Measurements from ENCODE around the gene DNMT3B. TPM values are rescaled to one million over a fixed set of nuclear protein-coding genes. Genes with fewer than 3 reads are reported as not detected.
A peak's percentile ranks its signal among the peaks of the same experiment; 100 is the strongest.

Gene DNMT3B
- total RNA-seq, 1 donor from 2014 or later: 3.4 TPM

DNA sequence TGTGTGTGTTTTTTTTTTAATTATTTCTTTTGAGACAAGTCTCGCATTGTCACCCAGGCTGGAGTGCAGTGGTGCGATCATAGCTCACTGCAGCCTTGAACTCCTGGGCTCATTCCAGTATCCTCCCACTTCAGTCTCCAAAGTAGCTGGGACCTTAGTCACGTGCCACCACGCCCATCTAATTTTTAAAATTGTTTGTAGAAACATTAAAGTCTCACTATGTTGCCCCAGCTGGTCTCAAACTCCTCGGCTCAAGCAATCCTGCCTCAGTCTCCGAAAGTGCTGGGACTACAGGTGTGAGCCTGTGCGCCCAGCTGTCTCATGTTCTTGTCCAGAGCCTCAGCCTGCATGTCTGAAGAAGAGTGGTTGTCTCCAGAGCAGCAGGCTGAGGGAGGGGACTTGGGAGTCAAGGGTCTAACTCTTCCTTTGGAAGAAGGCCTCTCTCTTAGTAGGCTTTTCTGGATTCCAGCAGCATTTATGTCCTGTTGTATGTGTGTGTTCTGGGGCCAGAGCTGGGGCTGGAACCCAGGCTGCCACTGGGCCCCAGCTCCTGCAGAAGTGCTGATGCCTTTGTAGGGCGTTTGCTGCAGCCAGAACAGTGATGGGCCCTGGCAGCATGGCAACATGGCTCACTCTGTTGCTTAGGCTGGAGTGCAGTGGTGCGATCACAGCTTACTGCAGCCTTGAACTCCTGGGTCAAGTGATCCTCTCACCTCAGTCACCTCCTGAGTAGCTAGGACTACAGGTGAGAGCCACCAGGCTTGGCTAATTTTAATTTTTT lies 5.4 kb downstream of the DNMT3B start:
- intact Hi-C loops (cut with micrococcal nuclease): no loop called here
- Mint-ChIP-seq H3K27ac (no peak overlapping the region), H3K27me3 (ENCODE audit: low read depth) (peaks cover 8% of the 10 kb centered on the region), H3K36me3 (ENCODE audit: low read depth) (no peaks in the 10 kb centered on the region), H3K4me1 (ENCODE audit: low read depth) (peaks cover 13% of the 10 kb centered on the region), H3K9me3 (no peaks in the 10 kb centered on the region), H3K4me3 (ENCODE audit: low read depth) (no peak overlapping the region)
- no peak for DNase-seq (ENCODE audit: low spot score)

DNA sequence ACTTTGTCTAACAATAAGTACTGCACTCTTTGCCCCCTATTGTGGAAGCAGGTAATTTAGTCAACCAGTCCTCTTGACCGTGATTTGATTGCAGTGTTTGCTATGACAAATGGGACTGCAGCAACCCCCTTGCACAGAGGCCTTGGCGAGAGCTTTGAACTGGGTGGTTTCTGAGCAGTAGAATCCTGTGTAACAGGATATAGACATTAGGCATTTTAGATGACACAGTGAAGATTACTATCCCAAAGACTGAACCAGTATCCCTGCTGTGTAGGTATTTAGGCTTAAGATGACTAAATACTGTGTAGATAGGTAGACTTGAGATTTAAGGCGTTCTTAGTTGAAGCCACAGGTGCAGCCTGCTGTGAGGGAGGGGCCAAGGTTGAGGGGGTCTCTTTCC lies 9.9 kb downstream of the DNMT3B start:
- Mint-ChIP-seq H3K27ac (no peak overlapping the region), H3K4me3 (ENCODE audit: low read depth) (no peak overlapping the region), H3K27me3 (ENCODE audit: low read depth) (no peaks in the 10 kb centered on the region), H3K36me3 (ENCODE audit: low read depth) (no peaks in the 10 kb centered on the region), H3K4me1 (ENCODE audit: low read depth) (peaks cover 26% of the 10 kb centered on the region), H3K9me3 (no peaks in the 10 kb centered on the region)
- DNase-seq (ENCODE audit: low spot score): no peak
- intact Hi-C loops (cut with micrococcal nuclease): no loop called here

DNA sequence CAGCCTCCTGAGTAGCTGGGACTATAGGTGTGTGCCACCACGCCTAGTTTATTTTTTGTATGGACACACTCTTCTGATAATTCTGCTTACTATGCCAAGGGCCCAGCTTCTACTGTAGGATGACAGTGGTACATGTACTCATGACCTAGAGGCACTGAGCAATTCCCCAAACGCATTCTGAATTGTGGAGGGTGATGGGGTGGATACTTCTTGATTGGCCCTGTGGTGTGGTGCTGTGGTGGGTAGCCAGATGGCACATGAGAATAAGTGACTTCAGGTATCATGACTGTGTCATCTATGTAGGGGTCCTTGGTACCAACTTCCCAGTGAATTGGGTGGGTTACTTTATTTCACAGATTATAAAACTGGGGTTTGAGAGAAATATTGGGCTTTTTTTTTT lies 11.0 kb downstream of the DNMT3B start:
- intact Hi-C loops (cut with micrococcal nuclease): no loop called here
- Mint-ChIP-seq H3K4me1 (ENCODE audit: low read depth) (peaks cover 30% of the 10 kb centered on the region), H3K36me3 (ENCODE audit: low read depth) (no peaks in the 10 kb centered on the region), H3K27me3 (ENCODE audit: low read depth) (no peaks in the 10 kb centered on the region), H3K9me3 (no peaks in the 10 kb centered on the region), H3K4me3 (ENCODE audit: low read depth) (no peak overlapping the region), H3K27ac (no peak overlapping the region)
- DNase-seq (ENCODE audit: low spot score): no peak

DNA sequence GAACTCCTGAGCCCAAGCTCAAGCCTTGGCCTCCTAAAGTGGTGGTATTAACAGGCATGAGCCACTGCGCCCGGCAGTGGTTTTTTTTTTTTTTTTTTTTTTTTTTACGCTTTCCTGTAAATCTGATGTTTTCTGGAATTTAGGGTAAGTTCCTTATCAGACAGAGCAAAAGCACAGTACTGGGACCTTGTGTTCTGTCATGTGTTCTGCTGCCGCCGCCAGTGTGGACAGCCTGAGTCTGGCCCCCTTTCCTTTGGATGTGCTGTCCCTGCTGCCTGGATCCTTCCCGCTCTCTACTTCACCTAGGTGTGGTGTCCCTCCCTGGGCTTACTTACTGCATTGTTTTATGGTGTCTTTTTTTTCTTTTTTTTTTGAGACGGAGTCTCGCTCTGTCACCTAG lies 11.7 kb downstream of the DNMT3B start:
- Mint-ChIP-seq H3K4me1 (ENCODE audit: low read depth) (peaks cover 30% of the 10 kb centered on the region), H3K4me3 (ENCODE audit: low read depth) (no peak overlapping the region), H3K36me3 (ENCODE audit: low read depth) (no peaks in the 10 kb centered on the region), H3K27ac (no peak overlapping the region), H3K9me3 (no peaks in the 10 kb centered on the region), H3K27me3 (ENCODE audit: low read depth) (no peaks in the 10 kb centered on the region)
- DNase-seq (ENCODE audit: low spot score): no peak
- intact Hi-C loops (cut with micrococcal nuclease): no loop called here

DNA sequence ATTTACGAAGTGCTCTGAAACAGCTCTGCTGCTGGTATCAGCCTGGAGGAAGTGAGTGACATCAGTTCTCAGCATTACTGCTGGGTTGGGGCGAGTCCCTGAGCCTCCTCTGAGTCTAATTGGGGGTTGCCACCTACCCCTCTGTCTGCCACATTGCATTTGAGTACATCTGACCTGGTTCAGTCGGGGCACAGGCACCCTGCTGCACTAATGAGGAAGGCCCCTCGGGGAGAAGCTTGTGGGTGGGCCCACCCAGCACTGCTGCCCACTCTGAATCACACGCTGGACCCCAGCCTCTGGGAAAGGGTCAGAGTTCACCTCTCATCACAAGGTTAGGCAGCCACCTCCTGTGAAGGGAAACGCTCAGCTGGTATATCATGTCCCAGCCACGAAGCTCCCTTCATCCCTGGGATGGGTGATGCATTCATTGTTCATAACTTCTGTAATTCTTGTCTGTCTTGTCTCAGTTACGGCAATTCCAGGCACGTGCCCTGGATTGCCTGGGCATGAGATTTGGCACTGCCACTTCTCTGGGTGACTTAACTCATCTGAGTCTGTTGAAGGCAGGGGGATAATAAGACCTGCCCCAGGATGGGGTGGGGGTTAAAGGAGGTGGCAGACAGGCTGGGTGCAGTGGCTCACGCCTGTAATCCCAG lies 13.3 kb downstream of the DNMT3B start:
- Mint-ChIP-seq H3K27ac (peak overlapping the region; percentile 40), H3K9me3 (no peaks in the 10 kb centered on the region), H3K4me1 (ENCODE audit: low read depth) (peaks cover 30% of the 10 kb centered on the region), H3K36me3 (ENCODE audit: low read depth) (no peaks in the 10 kb centered on the region), H3K27me3 (ENCODE audit: low read depth) (no peaks in the 10 kb centered on the region), H3K4me3 (ENCODE audit: low read depth) (no peak overlapping the region)
- no peak for DNase-seq (ENCODE audit: low spot score)
- intact Hi-C loops (cut with micrococcal nuclease): loop anchor here (5.0 kb wide), 1 partner anchor 33 kb away; the partner anchor contains the start of gene COMMD7

DNA sequence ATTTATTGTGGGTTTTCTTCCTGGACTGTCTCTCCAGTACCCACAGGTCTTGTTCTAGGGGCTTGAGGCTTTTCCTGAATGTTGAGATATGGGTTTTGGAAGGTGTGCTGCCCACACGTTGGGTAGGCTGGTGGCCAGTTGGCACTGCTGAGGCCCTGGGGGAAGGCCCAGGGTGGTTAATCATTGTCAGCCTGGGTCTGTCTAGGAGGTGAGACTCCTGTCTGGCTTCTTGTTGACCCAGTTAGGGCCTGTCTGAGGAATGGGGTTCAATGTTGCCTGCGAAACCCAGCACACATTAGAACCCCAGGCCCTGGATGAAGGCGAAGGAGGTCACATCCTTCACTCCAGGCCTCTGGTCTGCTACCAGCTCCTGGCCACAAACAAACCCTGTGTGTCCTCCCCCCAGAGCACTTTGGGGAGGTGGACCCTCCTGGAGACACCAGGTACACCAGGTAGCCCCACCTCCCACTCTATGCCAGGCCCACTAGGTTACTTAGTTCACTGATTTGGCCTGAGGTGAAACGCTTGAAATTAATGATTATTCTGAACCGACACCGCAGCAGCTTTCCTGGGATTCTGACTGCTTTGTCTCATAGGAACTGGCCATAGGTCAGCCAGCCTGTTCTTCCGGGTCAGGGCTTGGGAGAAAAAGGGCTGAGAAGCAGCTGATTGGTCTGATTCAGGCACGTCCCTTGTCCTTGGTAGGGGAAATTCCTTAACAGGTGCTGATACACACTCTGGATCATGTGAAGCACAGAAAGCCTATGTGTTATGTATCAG lies 15.2 kb downstream of the DNMT3B start:
- DNase-seq (ENCODE audit: low spot score): no peak
- Mint-ChIP-seq H3K36me3 (ENCODE audit: low read depth) (no peaks in the 10 kb centered on the region), H3K4me3 (ENCODE audit: low read depth) (no peak overlapping the region), H3K27me3 (ENCODE audit: low read depth) (no peaks in the 10 kb centered on the region), H3K9me3 (no peaks in the 10 kb centered on the region), H3K4me1 (ENCODE audit: low read depth) (peaks cover 20% of the 10 kb centered on the region), H3K27ac (no peak overlapping the region)
- intact Hi-C loops (cut with micrococcal nuclease): loop anchor here (2.0 to 5.0 kb wide), 2 partner anchors 15 to 35 kb away; partner anchors contain the start of genes COMMD7 and DNMT3B

DNA sequence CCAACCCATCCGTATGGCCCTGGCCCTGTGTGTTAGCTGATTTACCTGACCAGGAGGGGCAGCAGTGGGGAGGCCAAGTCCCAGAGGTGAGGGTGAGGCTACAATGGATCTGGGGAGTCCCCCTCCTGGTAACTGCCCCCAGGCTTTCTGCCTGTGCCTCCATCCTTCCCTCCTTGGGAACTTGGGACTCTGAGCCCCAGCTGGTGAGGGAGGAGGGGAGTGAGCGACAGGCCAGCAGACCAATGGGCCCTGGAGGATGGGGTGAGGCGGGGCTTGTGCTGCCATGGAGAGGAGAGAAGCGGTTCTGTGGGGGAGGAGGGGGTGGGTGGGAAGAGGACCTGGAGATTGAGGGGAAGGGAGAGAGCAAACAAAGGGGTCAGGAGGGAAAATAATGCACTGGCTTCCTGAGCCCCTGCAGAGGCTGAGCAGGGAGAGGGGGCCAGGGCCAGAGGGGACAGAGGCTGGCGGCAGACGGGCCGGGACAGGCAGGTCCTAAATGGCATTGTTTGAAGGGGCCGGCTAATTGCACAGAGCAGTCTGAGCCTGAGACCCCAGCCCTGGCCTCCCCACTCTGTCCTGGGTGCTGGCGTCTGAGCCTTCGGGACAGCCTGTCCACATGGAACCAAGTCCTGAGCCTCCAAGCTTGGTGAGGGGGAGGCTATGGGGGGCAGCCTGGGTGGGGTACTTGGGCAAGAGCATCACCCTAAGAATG lies 17.5 kb downstream of the DNMT3B start:
- no peaks in the 10 kb centered on the region for H3K9me3 Mint-ChIP-seq
- no peak overlapping the region for H3K4me3 Mint-ChIP-seq (ENCODE audit: low read depth)
- H3K27ac Mint-ChIP-seq: no peak overlapping the region
- no peaks in the 10 kb centered on the region for H3K27me3 Mint-ChIP-seq (ENCODE audit: low read depth)
- no peak for DNase-seq (ENCODE audit: low spot score)
- H3K4me1 Mint-ChIP-seq (ENCODE audit: low read depth): peaks cover 20% of the 10 kb centered on the region
- intact Hi-C loops (cut with micrococcal nuclease): loop anchor here (5.0 kb wide), 1 partner anchor 37 kb away; the partner anchor contains the start of gene COMMD7
- no peaks in the 10 kb centered on the region for H3K36me3 Mint-ChIP-seq (ENCODE audit: low read depth)

DNA sequence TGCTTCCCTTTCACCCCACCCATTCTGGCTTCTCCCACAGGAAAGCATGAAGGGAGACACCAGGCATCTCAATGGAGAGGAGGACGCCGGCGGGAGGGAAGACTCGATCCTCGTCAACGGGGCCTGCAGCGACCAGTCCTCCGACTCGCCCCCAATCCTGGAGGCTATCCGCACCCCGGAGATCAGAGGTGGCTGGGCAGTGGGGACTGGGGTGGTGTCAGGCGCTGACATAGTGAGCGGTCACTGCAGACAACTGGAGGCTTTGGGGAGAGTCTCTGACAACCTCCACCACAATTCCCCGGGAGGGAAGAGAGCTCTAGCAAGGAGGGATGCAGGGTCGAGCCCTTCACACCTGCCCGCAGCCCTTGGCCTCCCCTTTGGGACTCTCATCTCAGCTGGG lies 18.1 kb downstream of the DNMT3B start:
- DNase-seq (ENCODE audit: low spot score): no peak
- Mint-ChIP-seq H3K27me3 (ENCODE audit: low read depth) (no peaks in the 10 kb centered on the region), H3K4me1 (ENCODE audit: low read depth) (peaks cover 19% of the 10 kb centered on the region), H3K4me3 (ENCODE audit: low read depth) (no peak overlapping the region), H3K27ac (no peak overlapping the region), H3K9me3 (no peaks in the 10 kb centered on the region), H3K36me3 (ENCODE audit: low read depth) (no peaks in the 10 kb centered on the region)
- intact Hi-C loops (cut with micrococcal nuclease): no loop called here

DNA sequence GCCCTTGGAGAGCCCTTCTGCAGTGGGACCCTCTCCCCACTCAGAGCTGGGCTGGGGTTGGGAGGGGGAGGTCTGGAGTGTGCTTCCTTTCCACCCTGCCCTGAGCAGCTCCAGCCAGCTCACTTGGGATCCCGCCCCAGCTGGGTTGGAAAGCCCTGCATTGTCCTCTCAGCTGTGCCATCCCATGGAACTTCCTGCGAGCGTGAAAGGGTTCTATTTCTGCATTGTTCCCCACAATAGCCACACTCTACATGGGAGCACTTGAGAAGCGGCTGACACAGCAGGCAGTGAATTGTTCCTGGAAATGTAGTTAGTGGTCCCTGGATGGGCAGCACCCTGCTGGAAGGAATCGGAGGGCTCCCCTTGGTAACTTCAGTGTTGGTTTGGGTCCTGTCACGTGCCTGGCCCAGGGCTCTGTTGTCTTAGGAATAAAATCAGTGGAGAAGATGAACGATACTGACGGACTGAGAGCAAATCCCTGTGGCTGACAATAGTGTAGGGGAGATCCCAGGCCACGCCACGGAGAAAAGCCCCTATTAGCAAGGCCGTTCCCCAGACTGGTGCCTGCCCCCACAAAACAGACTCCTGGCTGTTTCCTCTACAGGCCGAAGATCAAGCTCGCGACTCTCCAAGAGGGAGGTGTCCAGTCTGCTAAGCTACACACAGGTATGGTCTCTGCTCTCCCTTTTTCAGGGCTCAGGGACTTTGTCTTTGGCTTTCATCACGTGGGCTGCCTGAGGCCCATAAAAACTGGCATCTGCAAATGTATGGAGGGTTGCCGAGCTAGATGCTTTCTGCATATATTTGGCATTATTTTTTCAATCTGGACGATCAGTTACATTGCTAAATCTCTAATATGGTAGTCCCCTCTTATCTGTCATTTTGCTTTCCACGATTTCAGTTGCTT lies 18.8 kb downstream of the DNMT3B start:
- intact Hi-C loops (cut with micrococcal nuclease): no loop called here
- no peak overlapping the region for H3K27ac Mint-ChIP-seq
- DNase-seq (ENCODE audit: low spot score): no peak
- no peaks in the 10 kb centered on the region for H3K27me3 Mint-ChIP-seq (ENCODE audit: low read depth)
- H3K36me3 Mint-ChIP-seq (ENCODE audit: low read depth): no peaks in the 10 kb centered on the region
- no peaks in the 10 kb centered on the region for H3K9me3 Mint-ChIP-seq
- H3K4me1 Mint-ChIP-seq (ENCODE audit: low read depth): peaks cover 14% of the 10 kb centered on the region
- H3K4me3 Mint-ChIP-seq (ENCODE audit: low read depth): no peak overlapping the region

DNA sequence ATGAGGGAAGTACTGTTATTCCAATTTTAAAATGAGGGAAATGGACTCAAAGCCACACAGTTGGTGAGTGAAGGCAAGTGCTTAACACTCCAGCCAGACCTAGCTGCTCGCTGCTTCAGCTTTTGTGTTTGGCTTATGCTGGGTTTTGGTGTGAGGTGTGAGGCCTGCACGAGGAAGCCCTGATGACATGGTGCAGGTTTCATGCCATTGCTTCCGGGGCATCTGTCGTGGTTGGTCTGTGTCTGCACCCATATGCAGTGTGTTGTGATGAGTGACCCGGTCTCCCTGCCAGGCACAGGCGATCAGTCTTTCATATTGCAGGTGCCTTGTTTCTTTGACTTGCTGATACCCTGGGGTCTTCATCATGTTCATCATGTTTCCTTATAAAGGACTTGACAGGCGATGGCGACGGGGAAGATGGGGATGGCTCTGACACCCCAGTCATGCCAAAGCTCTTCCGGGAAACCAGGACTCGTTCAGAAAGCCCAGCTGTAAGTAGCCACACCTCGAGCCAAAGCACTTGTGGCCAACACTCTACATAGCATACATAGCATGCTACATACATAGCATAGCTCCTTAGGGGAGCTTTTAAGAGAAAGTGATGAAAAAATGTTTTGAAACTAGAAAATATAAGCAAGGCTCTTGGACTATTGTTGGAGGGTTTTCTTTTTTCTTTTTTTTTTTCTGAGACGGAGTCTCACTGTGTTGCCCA lies 22.3 kb downstream of the DNMT3B start:
- Mint-ChIP-seq H3K4me1 (ENCODE audit: low read depth) (no peaks in the 10 kb centered on the region), H3K4me3 (ENCODE audit: low read depth) (no peak overlapping the region), H3K27ac (no peak overlapping the region), H3K9me3 (no peaks in the 10 kb centered on the region), H3K27me3 (ENCODE audit: low read depth) (no peaks in the 10 kb centered on the region), H3K36me3 (ENCODE audit: low read depth) (no peaks in the 10 kb centered on the region)
- intact Hi-C loops (cut with micrococcal nuclease): no loop called here
- DNase-seq (ENCODE audit: low spot score): no peak

DNA sequence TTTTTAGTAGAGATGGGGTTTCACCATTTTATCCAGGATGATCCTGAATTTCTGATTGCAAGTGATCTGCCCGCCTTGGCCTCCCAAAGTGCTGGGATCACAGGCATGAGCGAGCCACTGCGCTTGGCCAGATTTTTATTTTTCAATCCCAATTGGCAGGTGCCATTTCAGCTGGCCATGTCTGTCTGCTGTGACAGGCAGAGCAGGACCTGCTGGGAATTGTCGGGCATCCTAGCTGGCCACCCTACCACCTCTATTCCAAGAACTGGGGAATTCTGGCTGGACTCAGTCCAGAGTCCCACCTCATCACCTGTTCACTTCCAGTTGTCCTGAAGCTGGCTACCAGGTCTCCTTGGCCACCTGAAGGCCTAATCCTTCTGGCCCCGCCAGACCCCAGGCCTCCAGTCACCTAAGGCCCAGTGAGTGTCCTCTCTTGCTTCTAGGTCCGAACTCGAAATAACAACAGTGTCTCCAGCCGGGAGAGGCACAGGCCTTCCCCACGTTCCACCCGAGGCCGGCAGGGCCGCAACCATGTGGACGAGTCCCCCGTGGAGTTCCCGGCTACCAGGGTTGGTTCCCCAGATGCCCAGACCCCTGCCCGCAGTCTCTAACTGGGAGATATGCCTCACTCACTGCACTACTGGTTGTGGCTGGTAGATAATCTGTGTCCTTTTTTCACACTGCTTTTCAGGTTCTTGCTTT lies 24.0 kb downstream of the DNMT3B start:
- Mint-ChIP-seq H3K4me3 (ENCODE audit: low read depth) (no peak overlapping the region), H3K36me3 (ENCODE audit: low read depth) (no peaks in the 10 kb centered on the region), H3K4me1 (ENCODE audit: low read depth) (peaks cover 2% of the 10 kb centered on the region), H3K27ac (no peak overlapping the region), H3K9me3 (no peaks in the 10 kb centered on the region), H3K27me3 (ENCODE audit: low read depth) (no peaks in the 10 kb centered on the region)
- intact Hi-C loops (cut with micrococcal nuclease): no loop called here
- DNase-seq (ENCODE audit: low spot score): no peak
